NCI-H460 (cell line): ENCODE measurements around the gene AHNAK. TPM values are rescaled to one million over a fixed set of nuclear protein-coding genes. Genes with fewer than 3 reads are reported as not detected.
"Not testable (repeated sequence)": the region's sequence is repeated elsewhere in the genome, so short reads cannot be mapped to it uniquely, and the experiment has no call there.

Experiments used
- DNase-seq: peaks from one replicate; pipeline ENCODE4 v3.0.0-alpha.2; 2016; ENCODE audit warnings: low read depth; ENCODE audit errors: extremely low read depth
- total RNA-seq: library from RNA; depleted of rRNA; stranded (reverse); fragments of >200 nt; shearing (Covaris generic); gene quantifications from 2 replicates; pipeline ENCODE4 v1.2.3, GENCODE V29; 2014

The AHNAK gene
- total RNA-seq, 1 experiment from 2014 or later: 86.0 TPM

DNA sequence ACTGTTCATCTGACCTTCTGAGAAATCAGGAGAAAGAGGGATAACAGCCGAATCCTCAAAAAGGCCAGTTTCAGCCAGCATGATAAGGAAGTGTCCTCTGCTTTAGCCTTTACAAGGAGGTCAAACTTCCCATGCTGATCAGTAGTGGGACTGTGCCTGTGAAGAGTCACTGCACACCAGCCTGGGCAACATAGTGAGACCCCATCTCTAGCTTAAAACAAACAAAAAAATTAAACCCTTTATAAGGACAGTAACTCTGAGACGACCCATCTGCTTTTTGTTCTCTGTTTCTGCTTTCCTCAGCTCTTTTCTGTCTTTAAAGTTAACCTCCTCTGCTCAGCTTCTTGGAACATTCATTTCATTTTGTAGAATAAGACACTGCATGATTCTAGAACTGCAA is 78.0 kb downstream of the AHNAK start:
- DNase-seq: no peak

DNA sequence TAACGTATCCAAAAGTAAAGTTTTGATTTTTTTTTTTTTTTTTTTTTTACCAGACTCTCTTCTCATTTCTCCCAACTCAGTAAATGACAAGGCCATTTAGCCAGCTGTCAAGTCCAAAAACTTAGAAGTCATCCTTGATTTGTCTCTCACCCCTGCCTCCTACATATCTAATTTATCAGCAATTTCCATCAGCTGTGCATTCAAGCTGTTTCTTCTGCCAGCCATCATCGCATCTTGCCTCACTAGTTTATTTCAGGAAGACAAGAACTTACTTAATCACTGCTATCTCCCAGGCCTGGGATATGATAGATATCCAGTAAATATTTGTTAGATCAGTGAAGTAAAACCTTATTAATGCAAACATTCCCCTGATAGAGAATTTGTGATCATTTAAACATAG is 80.2 kb downstream of the AHNAK start:
- no peak for DNase-seq

DNA sequence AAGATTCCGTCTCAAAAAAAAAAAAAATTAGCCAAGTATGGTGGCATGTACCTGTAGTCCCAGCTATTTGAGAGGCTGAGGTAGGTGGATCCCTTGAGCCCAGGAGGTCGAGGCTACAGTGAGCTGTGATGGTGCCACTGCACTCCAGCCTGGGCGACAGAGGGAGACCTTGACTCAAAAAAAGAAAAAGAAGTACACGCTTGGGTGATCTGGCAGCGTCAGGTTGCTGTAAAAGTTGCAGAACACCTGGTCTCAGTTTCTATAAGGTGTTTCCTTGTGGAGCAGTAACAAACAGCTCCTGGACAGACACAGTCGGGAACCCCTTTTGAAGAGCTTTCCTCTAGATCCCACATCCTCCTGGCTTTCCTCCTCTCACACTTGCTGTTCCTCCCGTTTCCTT is 82.0 kb downstream of the AHNAK start:
- no peak for DNase-seq

DNA sequence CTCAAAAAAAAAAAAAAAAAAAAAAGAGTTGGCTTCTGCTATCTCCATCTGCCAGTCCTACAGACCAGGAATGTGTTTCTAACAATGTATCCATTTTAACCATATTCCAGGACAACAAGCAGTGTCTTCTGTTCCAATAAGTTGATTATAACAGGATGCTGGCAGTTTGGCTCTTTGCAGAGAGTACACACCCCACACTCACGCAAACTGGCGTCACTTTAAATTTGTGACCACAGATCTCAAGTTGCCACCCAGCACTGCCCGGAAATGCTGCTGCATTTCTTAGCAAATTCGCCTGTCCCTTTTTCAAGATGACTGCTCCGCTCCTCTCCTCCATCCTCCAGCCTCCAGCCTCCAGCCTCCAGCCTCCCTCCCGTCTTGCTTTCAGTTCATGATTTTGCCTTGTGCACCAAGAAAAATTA is 83.5 kb downstream of the AHNAK start:
- DNase-seq: no peak

DNA sequence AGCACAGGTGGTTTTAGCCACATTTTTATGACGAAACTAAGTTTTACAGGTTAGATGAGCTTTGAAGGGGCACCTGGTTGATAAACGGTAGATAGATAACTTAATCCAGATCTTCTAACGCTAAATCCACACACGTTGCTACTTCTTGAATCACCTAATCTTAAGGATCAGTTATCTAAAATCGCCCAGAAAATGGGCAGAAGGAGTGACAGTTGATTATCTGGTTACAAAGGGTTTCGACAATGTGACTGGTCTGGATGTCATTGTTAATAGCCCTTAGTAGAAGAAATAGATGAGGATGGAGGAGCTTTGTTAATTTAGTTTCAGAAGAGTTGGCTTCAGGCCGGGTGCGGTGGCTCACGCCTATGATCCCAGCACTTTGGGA is 84.1 kb downstream of the AHNAK start:
- no peak for DNase-seq

DNA sequence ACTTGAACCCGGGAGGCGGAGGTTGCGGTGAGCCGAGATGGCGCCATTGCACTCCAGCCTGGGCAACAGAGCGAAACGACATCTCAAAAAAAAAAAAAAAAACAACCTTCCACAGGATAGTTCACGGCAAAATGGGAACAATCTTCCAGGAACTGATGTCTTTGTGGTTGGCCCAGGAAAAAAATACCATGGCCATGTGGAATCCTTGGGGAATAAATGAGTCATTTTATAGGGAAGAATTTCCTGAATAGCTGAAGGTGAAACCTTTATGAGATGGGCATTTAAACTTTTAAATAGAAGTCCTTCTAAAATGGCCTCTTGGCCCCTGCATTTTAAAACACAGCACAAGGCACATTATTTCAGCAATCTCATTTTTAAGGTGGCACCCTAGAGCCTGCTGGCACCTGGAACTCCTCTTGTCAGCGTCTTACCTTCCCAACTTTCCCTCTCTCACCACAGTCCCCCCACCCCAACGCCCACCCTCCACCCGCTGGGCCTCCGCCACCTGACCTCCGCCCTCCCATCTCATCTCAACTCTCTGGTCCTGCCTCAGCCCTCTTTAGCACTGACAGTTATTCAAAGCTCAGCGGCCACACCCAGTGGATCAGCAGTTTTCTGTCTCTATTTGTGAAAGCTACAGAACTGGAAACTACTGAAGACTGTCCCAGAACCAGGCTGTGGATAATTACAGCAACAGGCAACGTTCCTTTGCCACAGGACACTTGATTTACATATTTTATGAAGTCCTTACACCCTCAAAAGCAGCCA is 84.7 kb downstream of the AHNAK start:
- peak; percentile 5 for DNase-seq

DNA sequence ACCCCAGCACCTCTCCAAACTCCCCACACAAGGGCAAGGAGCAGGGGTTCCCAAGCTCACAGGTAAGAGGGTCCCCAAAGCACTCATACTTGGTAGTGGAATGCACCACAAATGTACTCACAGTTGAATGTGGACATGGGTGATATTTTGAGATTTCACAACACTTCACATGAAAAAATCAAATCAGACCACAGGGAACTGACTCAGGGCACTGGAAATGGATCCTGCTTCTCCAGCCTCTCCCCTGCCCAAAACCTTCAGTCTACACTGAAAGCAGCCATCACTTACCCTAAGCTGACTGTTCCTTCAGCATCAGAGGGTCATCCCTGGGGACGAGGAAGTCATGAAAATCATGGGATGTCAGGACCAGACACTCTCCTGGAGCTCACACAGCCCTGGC is 87.5 kb downstream of the AHNAK start:
- no peak for DNase-seq

DNA sequence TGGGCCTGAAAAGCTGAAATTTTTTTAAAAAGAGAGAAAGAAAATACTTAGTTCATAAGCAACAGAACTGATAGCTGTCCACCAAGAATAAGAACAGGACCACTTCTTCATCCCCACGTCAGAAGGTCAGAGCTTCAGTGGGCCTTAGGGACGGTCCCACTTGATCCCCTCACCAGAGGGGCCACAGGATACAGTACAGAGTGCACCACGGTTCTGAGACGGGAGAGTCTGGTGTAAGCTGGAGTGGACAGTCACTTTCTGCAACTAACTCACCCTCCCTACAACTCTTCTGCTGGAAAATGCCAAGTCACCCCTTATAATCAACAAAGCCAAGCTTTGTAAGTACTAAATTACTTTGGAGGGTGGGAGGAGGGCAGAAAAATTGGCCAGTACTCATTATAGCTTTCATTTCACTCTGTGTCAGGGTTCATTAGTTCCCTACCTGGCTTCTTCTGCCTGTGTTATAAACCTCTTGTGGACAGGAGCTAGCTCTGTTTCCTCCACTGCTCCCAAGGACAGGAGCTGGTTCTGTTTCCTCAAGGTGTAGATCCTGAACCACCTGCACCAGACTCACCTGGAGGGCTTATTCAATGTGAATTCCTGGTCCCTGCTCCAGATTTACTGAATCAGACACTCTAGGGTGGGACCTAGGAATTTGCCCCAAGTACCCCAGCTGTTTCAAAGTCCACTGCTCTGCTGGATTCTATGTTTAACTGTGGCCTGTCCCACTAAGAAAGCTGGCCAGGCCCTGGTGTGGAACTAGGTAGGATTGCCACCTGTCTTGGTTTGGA is 88.2 kb downstream of the AHNAK start:
- DNase-seq: no peak

DNA sequence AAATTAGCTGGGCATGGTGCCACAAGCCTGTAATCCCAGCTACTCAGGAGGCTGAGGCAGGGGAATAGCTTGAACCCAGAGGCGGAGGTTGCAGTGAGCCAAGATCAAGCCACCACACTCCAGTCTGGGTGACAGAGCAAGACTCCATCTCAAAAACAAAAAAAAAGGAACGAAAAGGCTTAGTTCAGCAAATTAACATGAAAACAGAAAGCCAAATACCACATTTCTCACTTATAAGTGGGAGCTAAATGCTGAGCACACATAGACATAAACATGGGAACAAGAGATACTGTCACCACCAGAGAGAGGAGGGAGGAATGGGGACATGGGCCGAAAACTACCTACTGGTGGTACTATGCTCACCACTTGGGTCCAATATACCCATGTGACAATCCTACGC is 89.1 kb downstream of the AHNAK start:
- DNase-seq: no peak

DNA sequence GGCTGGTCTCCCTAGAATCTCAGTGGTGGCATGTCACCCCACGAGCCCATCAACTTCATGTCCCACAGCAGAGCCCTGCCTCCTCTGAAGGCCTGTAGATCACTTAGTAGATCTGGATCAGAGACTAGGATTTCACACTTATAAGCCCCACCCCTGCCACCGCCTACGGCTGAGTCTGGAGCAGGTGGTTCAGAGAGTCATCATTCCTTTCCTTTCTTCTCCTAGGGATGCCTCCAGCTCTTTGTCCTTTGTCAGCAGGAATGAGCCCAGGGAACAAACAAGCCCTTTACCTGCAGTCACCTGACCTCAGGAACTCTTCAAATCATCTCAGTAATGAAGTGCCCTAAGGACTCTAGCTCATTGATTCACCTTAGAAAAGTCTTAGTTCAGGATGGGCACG is 90.0 kb downstream of the AHNAK start:
- no peak for DNase-seq

DNA sequence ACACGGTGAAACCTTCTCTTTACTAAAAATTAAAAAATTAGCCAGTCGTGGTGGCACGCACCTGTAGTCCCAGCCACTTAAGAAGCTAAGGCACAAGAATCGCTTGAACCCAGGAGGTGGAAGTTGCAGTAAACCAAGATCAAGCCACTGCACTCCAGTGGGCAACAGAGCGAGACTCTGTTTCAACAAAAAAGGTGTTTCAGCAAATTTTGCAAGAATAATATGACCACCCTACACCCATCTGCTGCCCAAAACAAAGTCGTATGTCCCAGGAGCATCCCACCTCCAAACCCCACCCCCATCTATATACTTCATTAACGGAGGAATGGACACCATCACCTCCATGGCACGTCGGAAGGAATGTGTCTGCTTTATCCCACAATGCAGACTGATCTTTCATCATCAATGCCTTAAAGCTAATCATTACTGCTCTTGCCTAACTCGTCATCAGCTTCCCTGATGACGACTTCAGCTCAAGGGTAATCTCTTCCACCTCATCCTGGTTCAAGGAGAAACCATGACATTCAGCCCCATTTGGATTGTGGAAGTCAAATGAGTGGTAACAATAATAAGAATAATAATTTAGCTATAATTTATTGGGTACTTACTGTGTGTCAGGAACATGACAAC is 93.7 kb downstream of the AHNAK start:
- no peak for DNase-seq

DNA sequence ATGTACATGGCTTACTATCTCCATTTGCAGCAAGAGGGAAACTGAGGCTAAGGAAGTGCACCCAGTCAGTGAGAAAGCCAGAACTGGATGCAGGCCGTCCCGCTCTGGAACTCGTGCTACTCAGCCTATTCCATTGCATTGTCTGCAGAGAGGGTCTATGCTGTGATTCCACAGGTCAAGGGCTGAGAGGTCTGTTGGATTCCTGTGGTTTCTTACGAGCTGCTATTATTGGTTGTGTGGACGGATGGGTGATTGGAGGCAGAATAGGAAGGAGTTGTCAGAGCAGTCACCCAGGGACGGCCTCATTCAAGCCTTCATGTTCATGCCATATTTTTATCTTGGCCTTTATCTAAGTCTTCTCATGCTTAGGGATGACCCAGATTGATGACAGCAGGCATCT is 94.3 kb downstream of the AHNAK start:
- no peak for DNase-seq

DNA sequence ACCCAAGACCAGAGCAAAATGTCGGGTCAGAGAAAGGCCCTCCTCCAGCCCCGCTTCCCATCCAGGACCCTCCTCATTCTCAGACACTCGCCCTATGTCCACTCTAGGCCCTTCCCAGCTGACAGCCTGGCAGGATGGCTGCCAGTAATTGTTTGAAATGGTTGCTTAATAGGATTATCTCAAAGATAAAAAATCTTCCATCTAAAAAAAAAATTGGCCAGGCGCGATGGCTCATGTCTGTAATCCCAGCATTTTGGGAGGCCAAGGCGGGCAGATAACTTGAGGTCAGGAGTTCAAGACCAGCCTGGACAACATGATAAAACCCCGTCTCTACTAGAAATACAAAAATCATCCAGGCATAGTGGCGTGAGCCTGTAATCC is 95.4 kb downstream of the AHNAK start:
- DNase-seq: no peak

DNA sequence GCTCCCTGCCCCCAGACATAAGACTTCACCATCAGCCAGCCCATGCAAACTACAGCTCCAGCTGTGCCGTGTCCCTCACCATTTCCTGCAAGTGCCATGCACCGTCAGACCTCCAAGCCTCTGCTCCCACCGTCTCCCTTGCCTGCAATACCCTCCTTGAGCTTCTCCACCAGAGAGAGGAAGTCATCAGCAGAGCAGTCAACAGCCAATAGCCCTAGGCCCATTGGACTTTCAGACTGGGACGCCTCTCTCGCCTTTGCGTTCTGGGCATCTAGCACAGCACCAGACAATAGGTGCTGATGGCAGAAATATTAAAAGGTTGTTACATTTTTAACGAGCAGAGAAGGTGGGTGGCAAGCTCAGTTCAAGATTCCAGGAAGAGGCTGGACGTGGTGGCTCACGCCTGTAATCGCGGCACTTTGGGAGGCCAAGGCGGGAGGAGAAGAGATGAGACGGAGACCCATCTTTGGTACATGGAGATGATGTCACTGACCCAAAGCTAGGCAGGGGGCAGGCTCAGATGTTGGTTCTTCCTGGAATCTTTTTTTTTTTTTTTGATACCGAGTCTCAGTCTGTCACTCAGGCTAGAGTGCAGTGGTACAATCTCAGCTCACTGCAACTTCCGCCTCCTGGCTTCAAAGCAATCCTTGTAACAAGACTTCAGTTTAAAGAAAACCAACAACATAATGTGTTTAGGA is 95.9 kb downstream of the AHNAK start:
- DNase-seq: no peak

DNA sequence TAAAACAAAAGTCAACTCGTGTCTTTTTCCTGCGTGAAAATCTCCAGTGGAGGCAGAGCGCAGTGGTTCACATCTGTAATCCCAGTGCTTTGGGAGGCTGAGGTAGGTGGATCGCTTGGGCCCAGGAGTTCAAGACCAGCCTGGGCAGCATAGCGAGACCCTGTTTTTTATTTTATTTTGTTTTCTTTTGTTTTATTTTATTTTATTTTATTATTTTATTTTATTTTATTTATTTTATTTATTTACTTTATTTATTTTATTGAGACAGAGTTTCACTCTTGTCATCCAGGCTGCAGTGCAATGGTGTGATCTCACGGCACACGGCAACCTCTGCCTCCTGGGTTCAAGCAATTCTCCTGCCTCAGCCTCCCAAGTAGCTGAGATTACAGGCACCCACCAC is 96.7 kb downstream of the AHNAK start:
- not testable (repeated sequence) for DNase-seq

DNA sequence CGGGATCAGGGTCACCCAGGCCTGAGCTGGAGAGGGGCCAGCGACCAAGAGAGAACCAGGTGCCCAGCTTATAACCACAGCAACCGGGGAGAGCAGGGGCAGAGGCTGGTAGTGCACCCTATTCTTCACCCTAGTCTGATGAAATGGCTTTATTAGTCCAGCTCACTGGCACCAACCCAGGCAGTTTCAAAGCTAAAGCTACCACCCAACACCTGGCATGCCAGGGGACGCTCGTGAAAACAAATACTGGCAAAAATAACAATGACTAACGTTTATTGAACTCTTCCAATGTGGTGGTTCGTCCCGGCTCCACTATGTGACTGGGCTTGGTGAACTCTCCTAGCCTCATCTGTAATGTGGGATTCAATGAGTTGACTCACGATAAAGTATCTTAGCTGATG is 97.2 kb downstream of the AHNAK start:
- no peak for DNase-seq

DNA sequence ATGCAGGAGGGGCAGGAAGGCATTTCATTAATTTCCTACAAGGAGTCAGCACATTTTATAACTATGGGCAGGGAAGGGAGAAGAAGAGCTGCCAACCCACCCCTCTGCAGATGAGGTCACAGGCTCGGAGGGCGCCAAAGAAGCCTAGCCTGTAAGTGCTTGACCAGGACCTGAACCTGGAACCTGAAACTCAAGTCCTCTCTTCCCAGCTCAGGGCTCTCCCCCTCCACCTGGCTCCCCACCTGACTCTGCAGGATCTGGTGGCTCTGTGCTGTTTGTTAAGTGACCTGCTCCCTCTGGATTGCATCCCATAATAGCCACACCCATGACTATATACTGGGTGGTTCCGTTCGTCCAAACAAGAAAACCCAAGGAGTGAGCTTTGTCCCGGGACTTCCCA is 100.5 kb downstream of the AHNAK start:
- no peak for DNase-seq

DNA sequence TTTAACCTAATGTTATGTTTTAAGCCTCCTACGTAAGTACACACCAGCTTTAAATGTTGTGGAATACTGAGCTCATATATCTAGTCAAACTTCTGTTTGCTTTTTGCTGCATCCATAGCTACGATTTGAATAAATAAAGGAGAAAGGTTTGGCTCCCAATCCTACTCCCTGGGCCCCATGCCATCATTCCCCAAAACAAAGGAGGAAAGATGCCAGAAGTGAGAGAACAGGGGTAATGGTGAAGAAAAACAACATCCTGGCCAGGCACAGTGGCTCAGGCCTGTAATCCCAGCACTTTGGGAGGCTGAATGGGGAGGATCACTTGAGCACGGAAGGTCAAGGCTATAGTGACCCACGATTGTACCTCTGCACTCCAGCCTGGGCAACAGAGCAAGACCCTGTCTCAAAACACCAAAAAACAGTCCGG is 101.3 kb downstream of the AHNAK start:
- DNase-seq: no peak

DNA sequence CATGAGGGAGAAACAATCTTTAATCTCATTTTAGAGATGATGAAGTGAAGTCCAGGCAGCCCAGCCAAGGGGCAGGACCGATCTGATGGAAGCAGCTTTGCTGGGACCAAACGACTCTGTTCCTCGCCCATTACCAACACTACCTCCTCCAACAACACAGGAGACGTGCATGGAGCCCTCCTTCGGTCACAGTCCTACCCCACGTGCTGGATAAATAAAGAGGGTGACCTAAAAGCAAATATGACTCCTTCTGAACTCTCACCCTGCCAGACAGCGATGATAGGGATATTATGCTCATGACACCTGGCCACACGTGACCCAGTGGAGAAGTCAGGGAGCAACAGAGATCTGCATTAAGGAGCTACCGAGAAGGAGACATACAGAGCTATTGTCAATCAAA is 101.8 kb downstream of the AHNAK start:
- no peak for DNase-seq

DNA sequence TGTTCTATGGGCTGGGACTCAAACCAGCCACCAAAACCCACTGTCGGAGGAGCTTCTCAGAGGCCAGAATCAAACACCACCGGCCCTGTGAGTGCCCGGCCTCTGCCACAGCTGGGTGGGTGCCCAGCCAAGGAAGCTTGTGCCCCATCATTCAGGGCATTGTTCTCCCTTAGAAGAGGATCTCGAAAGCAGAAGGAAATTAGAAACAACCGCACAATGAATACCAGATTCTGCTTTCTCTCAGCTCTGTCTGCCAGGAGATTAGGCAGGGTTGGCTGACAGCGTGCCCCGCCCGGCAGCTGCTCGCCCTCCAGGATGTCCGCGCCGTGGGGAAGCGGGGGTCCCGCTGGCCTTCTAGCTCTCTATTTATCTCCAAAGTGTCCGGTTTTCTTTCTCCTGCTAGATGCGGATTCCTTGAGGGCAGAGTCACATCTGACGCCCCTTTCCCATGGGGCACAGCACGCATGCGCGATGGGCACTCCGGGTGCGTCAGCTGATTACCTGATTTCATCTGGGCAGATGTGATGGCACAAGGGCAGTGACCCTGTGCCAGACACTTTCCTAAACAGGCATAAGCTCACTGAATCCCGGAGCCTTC is 102.3 kb downstream of the AHNAK start:
- DNase-seq: no peak
